ENCODE results near the gene TBL1X.

Gene TBL1X

GRCh38 chrX:9706421-9706820, 241.6 kb downstream of the TBL1X start:
- no peak overlapping the region for H3K4me3 ChIP-seq (ENCODE audit: low read depth, low read length)
- H3K9me3 ChIP-seq (ENCODE audit: control insufficient read depth, insufficient read depth, low read depth, low read length): 0 out of 2 replicates have a peak, but pooled peaks cover 6% of the 10 kb centered on the region
- no peaks in the 10 kb centered on the region for H3K27me3 ChIP-seq (ENCODE audit: control insufficient read depth, insufficient read depth, low read length)
- H3K4me1 ChIP-seq (ENCODE audit: control insufficient read depth, insufficient read depth, low read length): no peaks in the 10 kb centered on the region
- peaks cover 48% of the 10 kb centered on the region for H3K36me3 ChIP-seq (ENCODE audit: control insufficient read depth, insufficient read depth, low read length)
- H3K9ac ChIP-seq (ENCODE audit: low read length): no peak overlapping the region
- no peak overlapping the region for H3K27ac ChIP-seq (ENCODE audit: low read depth, low read length)

GRCh38 chrX:9707306-9708033, 242.6 kb downstream of the TBL1X start:
- H3K4me1 ChIP-seq (ENCODE audit: control insufficient read depth, insufficient read depth, low read length): no peaks in the 10 kb centered on the region

GRCh38 chrX:9708086-9708485, 243.2 kb downstream of the TBL1X start:
- peaks cover 59% of the 10 kb centered on the region for H3K36me3 ChIP-seq (ENCODE audit: control insufficient read depth, insufficient read depth, low read length)
- no peak overlapping the region for H3K9ac ChIP-seq (ENCODE audit: low read length)
- no peak overlapping the region for H3K4me3 ChIP-seq (ENCODE audit: low read depth, low read length)
- peaks cover 14% of the 10 kb centered on the region for H3K9me3 ChIP-seq (ENCODE audit: control insufficient read depth, insufficient read depth, low read depth, low read length)
- no peak overlapping the region for H3K27ac ChIP-seq (ENCODE audit: low read depth, low read length)
- no peaks in the 10 kb centered on the region for H3K4me1 ChIP-seq (ENCODE audit: control insufficient read depth, insufficient read depth, low read length)
- H3K27me3 ChIP-seq (ENCODE audit: control insufficient read depth, insufficient read depth, low read length): no peaks in the 10 kb centered on the region

More at GRCh38 chrX:9707306-9708033, 242.6 kb downstream of the TBL1X start:
- no peak overlapping the region for H3K27ac ChIP-seq (ENCODE audit: low read depth, low read length)
- peaks cover 14% of the 10 kb centered on the region for H3K9me3 ChIP-seq (ENCODE audit: control insufficient read depth, insufficient read depth, low read depth, low read length)
- H3K9ac ChIP-seq (ENCODE audit: low read length): no peak overlapping the region
- no peak overlapping the region for H3K4me3 ChIP-seq (ENCODE audit: low read depth, low read length)
- H3K27me3 ChIP-seq (ENCODE audit: control insufficient read depth, insufficient read depth, low read length): no peaks in the 10 kb centered on the region
- peaks cover 53% of the 10 kb centered on the region for H3K36me3 ChIP-seq (ENCODE audit: control insufficient read depth, insufficient read depth, low read length)

- H3K27ac ChIP-seq (ENCODE audit: low read depth, low read length): no peak overlapping the region
Measured at GRCh38 chrX:9708923-9709553, 244.2 kb downstream of the TBL1X start.

GRCh38 chrX:9710332-9710731, 245.5 kb downstream of the TBL1X start:
- H3K4me3 ChIP-seq (ENCODE audit: low read depth, low read length): no peak overlapping the region
- no peaks in the 10 kb centered on the region for H3K27me3 ChIP-seq (ENCODE audit: control insufficient read depth, insufficient read depth, low read length)
- H3K36me3 ChIP-seq (ENCODE audit: control insufficient read depth, insufficient read depth, low read length): peaks cover 62% of the 10 kb centered on the region
- H3K27ac ChIP-seq (ENCODE audit: low read depth, low read length): no peak overlapping the region
- H3K9ac ChIP-seq (ENCODE audit: low read length): no peak overlapping the region
- H3K9me3 ChIP-seq (ENCODE audit: control insufficient read depth, insufficient read depth, low read depth, low read length): peaks cover 8% of the 10 kb centered on the region
- no peaks in the 10 kb centered on the region for H3K4me1 ChIP-seq (ENCODE audit: control insufficient read depth, insufficient read depth, low read length)

More at GRCh38 chrX:9708923-9709553, 244.2 kb downstream of the TBL1X start:
- Histone ChIP-seq H3K4me3 (ENCODE audit: low read depth, low read length) (no peak overlapping the region), H3K27me3 (ENCODE audit: control insufficient read depth, insufficient read depth, low read length) (no peaks in the 10 kb centered on the region), H3K9me3 (ENCODE audit: control insufficient read depth, insufficient read depth, low read depth, low read length) (peaks cover 14% of the 10 kb centered on the region), H3K36me3 (ENCODE audit: control insufficient read depth, insufficient read depth, low read length) (peaks cover 60% of the 10 kb centered on the region), H3K9ac (ENCODE audit: low read length) (no peak overlapping the region), H3K4me1 (ENCODE audit: control insufficient read depth, insufficient read depth, low read length) (no peaks in the 10 kb centered on the region)

GRCh38 chrX:9717376-9717775, 252.5 kb downstream of the TBL1X start:
- Histone ChIP-seq H3K36me3 (ENCODE audit: control insufficient read depth, insufficient read depth, low read length) (peaks cover 92% of the 10 kb centered on the region), H3K4me1 (ENCODE audit: control insufficient read depth, insufficient read depth, low read length) (no peaks in the 10 kb centered on the region), H3K27ac (ENCODE audit: low read depth, low read length) (no peak overlapping the region), H3K9me3 (ENCODE audit: control insufficient read depth, insufficient read depth, low read depth, low read length) (peaks cover 36% of the 10 kb centered on the region), H3K9ac (ENCODE audit: low read length) (no peak overlapping the region), H3K4me3 (ENCODE audit: low read depth, low read length) (no peak overlapping the region), H3K27me3 (ENCODE audit: control insufficient read depth, insufficient read depth, low read length) (no peaks in the 10 kb centered on the region)

- peaks cover 77% of the 10 kb centered on the region for H3K9me3 ChIP-seq (ENCODE audit: control insufficient read depth, insufficient read depth, low read depth, low read length)
- peaks cover 37% of the 10 kb centered on the region for H3K36me3 ChIP-seq (ENCODE audit: control insufficient read depth, insufficient read depth, low read length)
Measured at GRCh38 chrX:9724711-9725110, 259.9 kb downstream of the TBL1X start.

GRCh38 chrX:9728261-9728660, 263.4 kb downstream of the TBL1X start:
- Histone ChIP-seq H3K4me3 (ENCODE audit: low read depth, low read length) (no peak overlapping the region), H3K9ac (ENCODE audit: low read length) (no peak overlapping the region), H3K9me3 (ENCODE audit: control insufficient read depth, insufficient read depth, low read depth, low read length) (peaks cover 59% of the 10 kb centered on the region), H3K27me3 (ENCODE audit: control insufficient read depth, insufficient read depth, low read length) (no peaks in the 10 kb centered on the region), H3K4me1 (ENCODE audit: control insufficient read depth, insufficient read depth, low read length) (no peaks in the 10 kb centered on the region), H3K36me3 (ENCODE audit: control insufficient read depth, insufficient read depth, low read length) (peaks cover 5% of the 10 kb centered on the region), H3K27ac (ENCODE audit: low read depth, low read length) (no peak overlapping the region)

More at GRCh38 chrX:9724711-9725110, 259.9 kb downstream of the TBL1X start:
- no peak overlapping the region for H3K4me3 ChIP-seq (ENCODE audit: low read depth, low read length)
- H3K27me3 ChIP-seq (ENCODE audit: control insufficient read depth, insufficient read depth, low read length): no peaks in the 10 kb centered on the region
- H3K9ac ChIP-seq (ENCODE audit: low read length): no peak overlapping the region
- H3K27ac ChIP-seq (ENCODE audit: low read depth, low read length): no peak overlapping the region
- no peaks in the 10 kb centered on the region for H3K4me1 ChIP-seq (ENCODE audit: control insufficient read depth, insufficient read depth, low read length)

- no peak overlapping the region for H3K4me3 ChIP-seq (ENCODE audit: low read depth, low read length)
- H3K36me3 ChIP-seq (ENCODE audit: control insufficient read depth, insufficient read depth, low read length): no peaks in the 10 kb centered on the region; the same call in 1 of the 2 replicates
- H3K9me3 ChIP-seq (ENCODE audit: control insufficient read depth, insufficient read depth, low read depth, low read length): peaks cover 53% of the 10 kb centered on the region
- H3K27ac ChIP-seq (ENCODE audit: low read depth, low read length): no peak overlapping the region
- H3K27me3 ChIP-seq (ENCODE audit: control insufficient read depth, insufficient read depth, low read length): no peaks in the 10 kb centered on the region
- H3K9ac ChIP-seq (ENCODE audit: low read length): no peak overlapping the region
- H3K4me1 ChIP-seq (ENCODE audit: control insufficient read depth, insufficient read depth, low read length): no peaks in the 10 kb centered on the region
Measured at GRCh38 chrX:9729171-9729885, 264.5 kb downstream of the TBL1X start.

- Histone ChIP-seq H3K9ac (ENCODE audit: low read length) (no peak overlapping the region), H3K27me3 (ENCODE audit: control insufficient read depth, insufficient read depth, low read length) (no peaks in the 10 kb centered on the region), H3K4me3 (ENCODE audit: low read depth, low read length) (no peak overlapping the region), H3K4me1 (ENCODE audit: control insufficient read depth, insufficient read depth, low read length) (no peaks in the 10 kb centered on the region), H3K36me3 (ENCODE audit: control insufficient read depth, insufficient read depth, low read length) (no peaks in the 10 kb centered on the region; the same call in 1 of the 2 replicates), H3K27ac (ENCODE audit: low read depth, low read length) (no peak overlapping the region), H3K9me3 (ENCODE audit: control insufficient read depth, insufficient read depth, low read depth, low read length) (peaks cover 49% of the 10 kb centered on the region)
Measured at GRCh38 chrX:9730078-9730477, 265.2 kb downstream of the TBL1X start.

- H3K4me3 ChIP-seq (ENCODE audit: low read depth, low read length): no peak overlapping the region
- H3K9ac ChIP-seq (ENCODE audit: low read length): no peak overlapping the region
- no peaks in the 10 kb centered on the region for H3K4me1 ChIP-seq (ENCODE audit: control insufficient read depth, insufficient read depth, low read length)
- H3K27me3 ChIP-seq (ENCODE audit: control insufficient read depth, insufficient read depth, low read length): no peaks in the 10 kb centered on the region
- H3K27ac ChIP-seq (ENCODE audit: low read depth, low read length): no peak overlapping the region
- peaks cover 43% of the 10 kb centered on the region for H3K9me3 ChIP-seq (ENCODE audit: control insufficient read depth, insufficient read depth, low read depth, low read length)
- H3K36me3 ChIP-seq (ENCODE audit: control insufficient read depth, insufficient read depth, low read length): no peaks in the 10 kb centered on the region
Measured at GRCh38 chrX:9730752-9731151, 265.9 kb downstream of the TBL1X start.

Measured in HUES6 (cell line).